Keratinocyte (primary cell): Measurements from ENCODE around the gene ZNF428. TPM values are rescaled to one million over a fixed set of nuclear protein-coding genes. Genes with fewer than 3 reads are reported as not detected.
"Not testable (repeated sequence)": the region's sequence is repeated elsewhere in the genome, so short reads cannot be mapped to it uniquely, and the experiment has no call there.

ENCODE experiments used
- DNase-seq: peaks from one replicate; pipeline ENCODE4 v3.0.0-alpha.2; 2011; ENCODE audit warnings: low read depth, missing footprints, low spot score
- FAIRE-seq: peaks from 2 replicates; lab custom pipeline; 2011; peaks lifted over from hg19 to GRCh38; lab: Jason Lieb, UNC
- H2AFZ ChIP-seq: 2 replicates; pipeline ENCODE4 v1.6.0; 2012; ENCODE audit warnings: low read length, control low read depth, inconsistent platforms; ENCODE audit not compliant: control insufficient read depth
- H3K27ac ChIP-seq: 2 replicates; pipeline ENCODE4 v1.5.1; 2011; ENCODE audit warnings: low read length; ENCODE audit not compliant: control insufficient read depth, insufficient read depth
- H3K27me3 ChIP-seq: 3 replicates; pipeline ENCODE4 v1.6.0; 2011; ENCODE audit warnings: low read length; ENCODE audit not compliant: control insufficient read depth, insufficient read depth; ENCODE audit errors: extremely low read depth
- H3K36me3 ChIP-seq, 2 experiments: 2 replicates in 1 of 2; 3 replicates in 1 of 2; pipeline ENCODE4 v1.5.1; 2011; ENCODE audit warnings: low read length in 2 of 2, mild to moderate bottlenecking in 1 of 2; ENCODE audit not compliant: control insufficient read depth in 2 of 2, insufficient read depth in 2 of 2; ENCODE audit errors: extremely low read depth in 1 of 2
- H3K4me1 ChIP-seq: 3 replicates; pipeline ENCODE4 v1.5.1; 2011; ENCODE audit warnings: low read length; ENCODE audit not compliant: control insufficient read depth, insufficient read depth; ENCODE audit errors: extremely low read depth
- H3K4me2 ChIP-seq: 3 replicates; pipeline ENCODE4 v1.6.0; 2011; ENCODE audit warnings: low read depth, low read length; ENCODE audit not compliant: control insufficient read depth, insufficient read depth; ENCODE audit errors: extremely low read depth
- H3K4me3 ChIP-seq, 3 experiments: fragments of 200-600 bp in 1 of 3; sonication (generic) in 1 of 3; 2 replicates in 2 of 3; 3 replicates in 1 of 3; pipeline ENCODE4 v1.5.1; 2011 to 2016; ENCODE audit warnings: low read length in 3 of 3, mild to moderate bottlenecking in 3 of 3, control low read depth in 2 of 3, inconsistent platforms in 1 of 3, low read depth in 1 of 3, mixed read lengths in 1 of 3, mixed run types in 1 of 3, moderate library complexity in 1 of 3; ENCODE audit not compliant: control insufficient read depth in 2 of 3, insufficient read depth in 2 of 3; ENCODE audit errors: extremely low read depth in 1 of 3
- H3K79me2 ChIP-seq: 2 replicates; pipeline ENCODE4 v1.6.0; 2012; ENCODE audit warnings: low read length; ENCODE audit not compliant: control insufficient read depth, insufficient read depth
- H3K9ac ChIP-seq: 3 replicates; pipeline ENCODE4 v1.6.0; 2011; ENCODE audit warnings: low read length; ENCODE audit not compliant: control insufficient read depth, insufficient read depth; ENCODE audit errors: extremely low read depth
- H3K9me1 ChIP-seq: 3 replicates; pipeline ENCODE4 v1.6.0; 2011; ENCODE audit warnings: low read length; ENCODE audit not compliant: control insufficient read depth, insufficient read depth; ENCODE audit errors: extremely low read depth
- H3K9me3 ChIP-seq: 2 replicates; pipeline ENCODE4 v1.5.1; 2012; ENCODE audit warnings: low read depth, low read length; ENCODE audit not compliant: control insufficient read depth
- H4K20me1 ChIP-seq: 3 replicates; pipeline ENCODE4 v1.6.0; 2011; ENCODE audit warnings: low read length; ENCODE audit not compliant: control insufficient read depth, insufficient read depth; ENCODE audit errors: extremely low read depth
- CTCF ChIP-seq, 3 experiments: IDR thresholded peaks in 1 of 3; conservative IDR thresholded peaks in 1 of 3; optimal IDR thresholded peaks in 1 of 3; 2 replicates in 2 of 3; 3 replicates in 1 of 3; pipeline versions ENCODE3 to v1.5.1; 2011; ENCODE audit warnings: low read length in 3 of 3, mild to moderate bottlenecking in 3 of 3, moderate library complexity in 2 of 3, control low read depth in 1 of 3, inconsistent platforms in 1 of 3; ENCODE audit not compliant: insufficient read depth in 2 of 3; ENCODE audit errors: extremely low read depth in 1 of 3
- EZH2 ChIP-seq: IDR thresholded peaks from one replicate; pipeline ENCODE4 v1.6.1; 2012; ENCODE audit warnings: inconsistent platforms, mild to moderate bottlenecking, low read length, moderate library complexity
- dilution Hi-C: fragments of 300-500 bp; cut with MboI; formaldehyde crosslinking; loops from one replicate; pipeline ENCODE4 v1.7.0; 2020; ENCODE audit warnings: low sequenced_read_pairs; ENCODE audit not compliant: extremely low pct_ligation_motif_present
- polyA plus RNA-seq, 5 experiments: library from polyadenylated mRNA; depleted of rRNA in 3 of 5; stranded (reverse) in 3 of 5; stranded (forward) in 1 of 5; unstranded in 1 of 5; fragments of >200 nt; gene quantifications; 1 replicate in 1 of 5; 2 replicates in 3 of 5; 3 replicates in 1 of 5; pipeline versions ENCODE4 v1.2.1 to v1.2.3, GENCODE V29; 2011 to 2012; ENCODE audit warnings: missing spikeins in 2 of 5, low read depth in 1 of 5, low replicate concordance in 1 of 5

ZNF428 gene
- polyA plus RNA-seq, 1 donor (not counting 4 experiments of a cell fraction or from before 2014, with no cell fraction given) = 13.9 TPM

DNA sequence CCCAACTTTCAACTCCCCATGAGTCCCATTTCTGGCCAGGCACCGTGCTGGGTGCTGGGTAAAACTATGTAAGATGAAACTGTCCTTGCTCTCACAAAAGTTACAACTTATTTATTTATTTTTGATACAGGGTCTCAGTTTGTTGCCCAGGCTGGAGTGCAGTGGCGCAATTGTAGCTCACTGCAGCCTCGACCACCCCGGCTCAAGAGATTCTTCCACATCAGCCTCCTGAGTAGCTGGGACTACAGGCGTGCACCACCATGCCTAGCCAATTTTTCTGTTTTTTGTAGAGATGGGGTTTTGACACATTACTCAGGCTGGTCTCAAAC is 33.1 kb upstream of the ZNF428 start:
- Histone ChIP-seq H3K9ac (no peak overlapping the region), H3K27ac (no peak overlapping the region), H3K36me3 (peaks cover 39 to 43% of the 10 kb centered on the region in 2 experiments), H2AFZ (no peak overlapping the region), H3K9me1 (no peaks in the 10 kb centered on the region), H3K4me3 (no peak overlapping the region), H3K4me1 (no peaks in the 10 kb centered on the region), H4K20me1 (peaks cover 2% of the 10 kb centered on the region), H3K4me2 (no peak overlapping the region), H3K79me2 (no peaks in the 10 kb centered on the region), H3K27me3 (no peaks in the 10 kb centered on the region), H3K9me3 (no peaks in the 10 kb centered on the region)
- FAIRE-seq = no peak
- no peak for DNase-seq
- dilution Hi-C loops = no loop called here
- TF ChIP-seq EZH2 (no peak), CTCF (optimal IDR thresholded peaks at IDR 0.05 in 1 of 3, IDR thresholded peaks at IDR 0.05 in 1 of 3, conservative IDR thresholded peaks at IDR 0.05 in 1 of 3; ENCODE audit: extremely low read depth in 1 of 3, insufficient read depth in 2 of 3, low read length in 3 of 3) (no peak)

DNA sequence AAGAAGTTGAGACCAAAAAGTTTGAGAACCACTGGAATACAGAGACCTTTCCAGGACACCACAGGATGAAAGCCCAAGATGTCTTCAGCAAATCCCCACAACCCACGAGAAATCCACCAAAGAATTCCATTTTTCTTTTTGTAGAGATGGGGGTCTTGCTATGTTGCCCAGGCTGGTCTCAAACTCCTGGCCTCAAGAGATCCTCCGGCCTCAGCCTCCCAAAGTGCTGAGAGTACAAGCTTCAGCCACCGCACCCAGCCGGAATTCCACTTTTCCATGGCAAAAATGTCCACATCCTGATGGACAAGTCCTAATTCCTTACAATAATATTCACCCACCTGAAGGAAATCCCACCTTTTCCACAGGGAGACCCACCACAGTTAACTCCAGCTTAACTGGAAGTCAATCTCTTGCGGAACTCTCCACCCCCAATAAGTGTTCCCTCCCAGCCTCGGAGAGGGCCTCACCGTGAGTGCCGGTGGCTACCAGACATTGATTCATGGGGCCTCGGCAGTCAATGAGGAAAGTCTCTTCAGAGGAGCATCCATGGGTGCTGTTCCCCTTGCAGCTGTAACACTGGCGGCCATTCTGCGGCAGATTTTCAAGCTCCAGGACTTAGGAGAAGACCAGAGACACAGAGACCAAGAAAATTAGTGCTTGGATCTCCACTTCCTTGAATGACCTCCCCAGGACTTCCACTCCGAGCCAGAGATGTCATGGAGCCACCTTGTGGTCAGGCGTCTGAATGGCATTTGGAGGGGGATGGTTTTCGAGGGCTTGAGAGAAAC is 32.5 kb upstream of the ZNF428 start:
- Histone ChIP-seq H2AFZ (no peak overlapping the region), H3K9me3 (no peaks in the 10 kb centered on the region), H3K9me1 (no peaks in the 10 kb centered on the region), H3K4me2 (no peak overlapping the region), H3K27ac (no peak overlapping the region), H3K27me3 (no peaks in the 10 kb centered on the region), H3K4me3 (no peak overlapping the region), H3K4me1 (no peaks in the 10 kb centered on the region), H3K79me2 (no peaks in the 10 kb centered on the region), H3K9ac (no peak overlapping the region), H4K20me1 (peaks cover 2% of the 10 kb centered on the region), H3K36me3 (peaks cover 35 to 39% of the 10 kb centered on the region in 2 experiments)
- TF ChIP-seq CTCF (optimal IDR thresholded peaks at IDR 0.05 in 1 of 3, IDR thresholded peaks at IDR 0.05 in 1 of 3, conservative IDR thresholded peaks at IDR 0.05 in 1 of 3; ENCODE audit: extremely low read depth in 1 of 3, insufficient read depth in 2 of 3, low read length in 3 of 3) (peak; percentile 72 to 79 (median 74)), EZH2 (no peak)
- DNase-seq (no peak), FAIRE-seq (peak; percentile 49)
- dilution Hi-C loops = no loop called here

DNA sequence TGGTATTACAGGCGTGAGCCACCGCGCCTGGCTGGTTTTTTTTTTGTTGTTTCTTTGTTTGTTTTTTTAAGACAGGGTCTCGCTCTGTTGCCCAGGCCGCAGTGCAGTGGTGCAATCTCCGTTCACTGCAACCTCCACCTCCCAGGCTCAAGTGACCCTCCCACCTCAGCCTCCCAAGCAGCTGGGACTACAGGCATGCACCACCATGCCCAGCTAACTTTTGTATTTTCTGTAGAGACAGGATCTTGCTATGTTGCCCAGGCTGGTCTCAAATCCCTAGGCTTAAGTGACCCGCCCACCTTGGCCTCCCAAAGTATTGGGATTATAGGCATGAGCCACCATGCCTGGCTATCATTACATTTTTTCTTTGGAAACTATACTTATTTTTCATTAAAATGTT is 30.8 kb upstream of the ZNF428 start:
- H3K27ac ChIP-seq, H2AFZ ChIP-seq, FAIRE-seq, H3K9me3 ChIP-seq, H4K20me1 ChIP-seq, H3K27me3 ChIP-seq, H3K4me3 ChIP-seq, H3K79me2 ChIP-seq, DNase-seq, H3K9ac ChIP-seq, H3K4me1 ChIP-seq, H3K9me1 ChIP-seq, dilution Hi-C loops, H3K4me2 ChIP-seq: not testable (repeated sequence)
- H3K36me3 ChIP-seq = peaks cover 24 to 28% of the 10 kb centered on the region in 2 experiments
